Hepatocyte (in vitro differentiated cells): Measurements from ENCODE around the gene PAPPA.

Experiments used
- CTCF ChIP-seq: fragments of 200-600 bp; sonication (generic); IDR thresholded peaks from 2 replicates; pipeline ENCODE4 v1.5.1; 2016; ENCODE audit warnings: antibody characterized with exemption, mild to moderate bottlenecking; ENCODE audit not compliant: poor library complexity
- EZH2 ChIP-seq: fragments of 200-600 bp; sonication (generic); IDR thresholded peaks from 2 replicates; pipeline ENCODE4 v1.6.1; 2016; ENCODE audit warnings: antibody characterized with exemption, mild to moderate bottlenecking, borderline replicate concordance

- no peak for TF ChIP-seq CTCF
- no peak for TF ChIP-seq EZH2
Observed at GRCh38 chr9:116247284-116247683, 93.7 kb downstream of the PAPPA start.
